Hematopoietic multipotent progenitor cell treated with erythropoietin and hydrocortisone succinate and interleukin-3 and kit ligand, for 4 days (in vitro differentiated cells): ENCODE measurements around the gene SDF2L1.

Experiments used
- DNase-seq: peaks from one replicate; pipeline ENCODE4 v3.0.0-alpha.2; 2015

The SDF2L1 gene

DNA sequence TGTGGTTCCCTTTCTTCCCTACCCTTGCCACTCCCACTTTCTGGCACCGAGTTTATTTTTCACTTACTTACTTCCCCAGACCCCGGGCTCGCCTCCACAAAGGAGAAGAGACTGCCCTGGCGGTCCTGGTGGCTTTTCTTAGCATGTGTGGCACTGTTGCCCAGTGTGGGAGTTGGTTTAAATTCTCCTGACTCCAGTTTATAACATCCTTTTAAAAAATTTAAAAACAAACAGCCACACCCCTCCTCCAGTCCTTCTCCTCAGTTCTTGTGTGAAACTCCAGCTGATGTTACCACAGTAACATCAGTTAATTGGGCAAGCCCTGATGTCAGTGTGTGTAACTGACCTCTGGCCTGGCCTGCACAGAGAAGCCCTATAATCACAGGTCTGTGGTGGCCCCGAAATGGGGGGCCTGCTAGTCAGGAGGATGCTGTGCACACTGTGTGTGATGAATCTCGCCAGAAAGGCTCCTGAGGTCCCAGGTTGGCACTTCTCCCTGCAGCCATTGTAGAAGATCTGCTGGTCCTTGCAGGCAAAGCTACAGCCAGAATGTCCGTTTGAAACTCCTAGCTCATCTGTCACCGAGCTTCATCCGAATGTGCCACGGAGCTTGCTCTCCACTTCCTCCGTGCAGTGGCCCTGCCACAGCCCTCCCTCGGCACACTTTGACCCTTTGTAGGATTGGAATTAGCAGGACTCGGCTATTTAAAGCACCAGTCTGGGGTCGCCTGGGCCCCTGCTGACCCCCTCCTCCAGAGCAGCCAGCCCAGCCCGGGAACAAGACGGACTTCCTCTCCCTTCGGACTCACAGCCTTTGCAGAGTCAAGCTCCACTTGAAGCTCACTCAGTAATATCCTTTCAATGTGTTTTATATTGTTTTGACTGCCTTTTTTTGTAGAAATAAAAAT is 19.8 kb upstream of the SDF2L1 start:
- peak; percentile 53 for DNase-seq

DNA sequence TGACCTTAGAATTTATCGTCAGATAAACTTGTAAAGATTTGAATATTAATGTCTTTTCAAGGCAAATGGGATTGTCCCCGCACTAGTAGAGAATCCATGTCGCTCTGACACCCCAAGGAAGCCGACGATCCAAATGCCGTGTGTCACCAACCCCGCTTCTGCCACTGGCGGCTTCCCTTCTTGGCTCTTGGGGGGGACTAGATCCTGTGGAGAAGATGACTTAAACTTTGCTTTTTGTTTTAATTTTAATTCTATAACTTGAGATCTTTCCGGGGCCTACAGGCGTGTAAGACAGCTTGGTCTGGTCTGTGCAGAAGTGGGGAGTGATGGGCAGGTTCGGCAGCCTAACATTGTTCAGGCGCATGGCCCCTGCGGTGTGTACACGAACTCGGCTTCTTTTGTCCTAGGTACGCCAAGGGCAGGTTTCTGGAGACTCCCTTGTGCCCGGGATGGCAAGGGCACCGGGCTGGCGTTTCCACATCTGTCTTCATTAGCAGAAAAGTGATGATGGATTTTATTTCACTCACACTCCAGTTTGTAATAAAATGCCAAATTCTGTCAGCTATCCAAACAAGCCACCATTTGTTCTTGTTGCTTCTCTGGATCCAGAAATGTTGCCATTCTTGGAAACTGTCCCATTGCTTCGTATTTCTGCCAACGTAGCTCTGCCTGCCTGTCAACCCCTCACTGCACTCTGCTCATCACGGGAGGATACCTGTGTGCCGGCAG is 19.0 kb upstream of the SDF2L1 start:
- DNase-seq = no peak

DNA sequence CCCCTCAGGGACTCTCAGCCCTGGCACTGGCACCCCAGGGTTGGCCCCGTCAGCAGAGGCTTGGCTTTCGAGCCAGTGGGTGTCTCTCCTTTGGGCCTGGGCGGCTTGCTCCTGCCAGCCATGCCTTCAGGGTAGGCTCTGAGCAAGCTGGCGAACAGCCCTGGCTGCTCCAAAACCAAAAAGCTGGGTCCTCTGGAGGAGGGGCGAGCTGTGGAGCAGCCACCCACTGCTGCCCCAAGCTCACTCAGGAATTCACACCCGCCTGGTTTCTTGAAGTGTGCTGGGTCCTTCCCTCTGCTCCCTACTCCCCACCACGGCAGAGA is 18.5 kb upstream of the SDF2L1 start:
- no peak for DNase-seq

GRCh38 chr22:21624120-21624879 is 17.8 kb upstream of the SDF2L1 start:
- DNase-seq = peak; percentile 68

GRCh38 chr22:21624880-21625791 is 17.0 kb upstream of the SDF2L1 start:
- DNase-seq = peak; percentile 53

- DNase-seq = no peak
Observed at GRCh38 chr22:21626073-21626734, 15.9 kb upstream of the SDF2L1 start.

DNA sequence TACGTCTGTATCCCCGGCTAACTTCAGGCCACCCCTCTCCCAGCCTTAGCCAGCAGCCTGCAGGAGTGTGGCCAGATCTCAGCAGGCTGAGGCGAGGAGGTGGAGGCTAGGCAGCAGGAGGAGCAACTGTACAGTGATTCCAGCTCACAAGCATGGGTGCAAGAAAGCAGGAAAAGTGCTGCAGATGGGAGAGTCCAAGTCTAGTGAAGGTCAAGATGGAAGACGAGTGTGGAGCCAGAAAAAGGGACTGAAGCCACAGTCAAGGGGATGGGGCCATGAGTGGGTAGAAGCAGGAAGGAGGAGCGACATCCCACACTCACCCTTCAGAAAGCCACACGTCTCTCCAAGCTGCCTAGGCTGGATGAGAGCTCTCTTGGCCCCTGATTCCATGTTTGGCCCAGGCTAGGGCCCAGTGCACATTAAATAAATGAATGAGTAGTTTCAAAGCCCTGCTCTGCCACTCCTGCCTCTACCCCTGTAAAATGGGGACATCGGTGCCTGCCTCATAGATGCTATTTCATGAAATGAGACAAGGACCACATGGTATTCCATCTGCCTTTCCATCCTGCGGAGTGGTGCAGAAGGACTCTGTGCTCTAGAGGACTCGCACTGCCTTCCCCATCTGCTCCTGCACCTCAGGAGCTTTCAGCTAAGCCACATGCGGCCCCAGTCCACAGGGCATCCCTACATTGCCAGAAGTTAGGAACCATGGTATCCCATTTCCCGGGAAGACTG is 15.2 kb upstream of the SDF2L1 start:
- DNase-seq = no peak

DNA sequence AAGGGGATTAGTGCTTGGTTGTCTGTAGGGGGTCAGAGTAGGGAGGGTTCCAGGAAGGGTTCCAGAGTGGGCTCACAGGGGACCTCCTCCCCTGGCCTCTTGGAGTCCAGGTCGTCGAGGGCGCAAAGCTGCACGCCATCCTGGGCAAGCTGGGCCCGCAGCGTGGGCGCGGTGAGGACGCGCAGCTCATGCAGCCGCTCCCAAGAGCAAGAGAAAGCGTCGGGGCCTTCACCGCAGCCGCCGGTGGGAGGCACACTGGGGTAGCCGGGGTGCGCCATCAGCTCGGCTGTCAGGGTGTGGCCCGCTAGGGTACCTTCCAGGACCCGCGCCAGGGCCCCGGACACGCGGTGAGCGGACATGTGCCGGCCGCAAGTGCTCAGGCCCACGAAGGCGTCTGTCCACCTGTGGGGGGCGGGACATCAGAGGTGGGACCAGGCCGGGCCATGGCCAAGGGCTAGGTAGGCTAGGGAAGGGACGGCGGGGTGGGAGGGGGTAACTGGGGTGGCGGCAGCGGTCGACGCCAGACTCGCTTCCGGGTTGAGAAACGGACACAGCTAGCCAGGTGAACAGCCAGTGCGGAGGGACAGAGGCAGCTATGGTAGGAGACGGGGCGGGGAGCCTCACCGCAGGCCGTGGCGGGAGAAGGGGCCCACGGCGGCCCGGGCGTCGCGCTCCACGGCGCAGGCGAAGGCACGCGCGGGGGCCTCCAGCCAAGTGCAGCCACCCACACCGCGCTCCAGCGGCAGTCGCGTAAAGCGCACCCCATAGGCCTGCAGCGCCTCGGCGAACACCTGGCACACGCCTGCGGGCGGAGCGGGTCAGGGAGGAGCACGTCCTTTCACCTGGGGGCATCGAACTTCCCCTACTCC is 13.5 kb upstream of the SDF2L1 start:
- DNase-seq = no peak

- DNase-seq = peak; percentile 98
Observed at GRCh38 chr22:21629255-21630149, 12.6 kb upstream of the SDF2L1 start, which contains the start of gene YDJC. YDJC (minus strand) TSS chr22:21630022; CDS start chr22:21630014, 8 bp downstream.

GRCh38 chr22:21631025-21631424 is 11.1 kb upstream of the SDF2L1 start:
- no peak for DNase-seq

- DNase-seq = peak; percentile 85
Observed at GRCh38 chr22:21632237-21632895, 9.7 kb upstream of the SDF2L1 start, which contains the start of gene CCDC116. CCDC116 (plus strand) TSS chr22:21632760; CDS start chr22:21633182, 422 bp downstream.

DNA sequence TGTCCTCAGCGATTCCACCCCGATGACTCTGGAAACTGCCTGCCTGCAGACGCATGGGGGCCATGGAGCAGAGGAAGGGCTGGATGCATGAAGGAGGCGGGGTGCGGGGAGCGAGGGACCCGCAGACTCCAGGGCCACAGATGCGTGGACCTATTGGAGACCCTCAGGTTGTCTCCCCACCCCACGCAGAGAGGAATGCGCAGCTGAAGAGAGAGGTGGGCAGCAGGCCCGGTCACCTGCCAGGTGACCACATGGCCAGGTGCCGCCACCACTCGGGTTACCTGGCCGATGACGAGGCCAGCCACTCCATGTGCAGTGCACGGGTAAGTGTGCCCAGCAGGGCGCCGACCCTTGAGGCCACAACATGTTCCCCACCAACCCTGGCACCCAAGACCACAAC is 9.2 kb upstream of the SDF2L1 start:
- DNase-seq = no peak

DNA sequence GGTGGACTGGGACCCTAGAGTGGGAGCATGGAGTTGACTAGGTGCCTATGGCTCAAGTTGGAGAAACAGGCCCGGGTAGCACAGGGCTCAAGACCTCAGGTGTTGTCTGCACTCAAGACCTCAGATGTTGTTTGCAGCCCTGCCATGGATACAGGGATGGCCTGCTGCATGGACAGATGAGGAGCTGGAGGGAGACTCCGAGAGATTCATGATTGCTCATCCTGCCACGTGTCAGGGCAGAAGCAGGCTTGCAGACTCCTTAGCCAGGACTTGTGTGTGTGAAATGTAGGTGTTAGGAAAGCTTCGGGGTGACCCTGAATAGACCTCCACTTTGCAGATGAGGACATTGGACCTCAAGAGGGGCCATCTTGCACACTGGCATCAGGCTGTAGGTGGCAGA is 8.6 kb upstream of the SDF2L1 start:
- no peak for DNase-seq

DNA sequence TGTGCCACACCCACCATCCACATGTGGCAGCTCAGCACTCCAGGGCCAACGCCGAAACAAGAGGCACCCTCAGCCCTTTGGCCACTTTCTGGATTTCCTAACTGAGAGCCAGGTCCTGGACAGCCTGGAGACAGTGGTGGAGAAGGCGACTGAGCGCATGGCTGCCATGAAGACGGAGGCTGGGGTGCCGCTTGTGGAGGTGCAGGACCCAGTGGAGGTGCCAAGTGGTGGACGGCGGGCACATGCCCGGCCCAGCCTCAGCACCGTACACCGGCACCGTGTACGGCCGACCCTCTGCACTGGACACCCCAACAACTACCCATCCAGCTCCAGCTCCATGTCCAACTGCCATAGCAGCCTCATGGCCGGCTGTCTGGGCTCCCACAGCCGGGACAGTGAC is 8.0 kb upstream of the SDF2L1 start:
- no peak for DNase-seq

- no peak for DNase-seq
Observed at GRCh38 chr22:21634844-21635243, 7.3 kb upstream of the SDF2L1 start.

- DNase-seq = no peak
Observed at GRCh38 chr22:21635771-21636510, 6.2 kb upstream of the SDF2L1 start.

DNA sequence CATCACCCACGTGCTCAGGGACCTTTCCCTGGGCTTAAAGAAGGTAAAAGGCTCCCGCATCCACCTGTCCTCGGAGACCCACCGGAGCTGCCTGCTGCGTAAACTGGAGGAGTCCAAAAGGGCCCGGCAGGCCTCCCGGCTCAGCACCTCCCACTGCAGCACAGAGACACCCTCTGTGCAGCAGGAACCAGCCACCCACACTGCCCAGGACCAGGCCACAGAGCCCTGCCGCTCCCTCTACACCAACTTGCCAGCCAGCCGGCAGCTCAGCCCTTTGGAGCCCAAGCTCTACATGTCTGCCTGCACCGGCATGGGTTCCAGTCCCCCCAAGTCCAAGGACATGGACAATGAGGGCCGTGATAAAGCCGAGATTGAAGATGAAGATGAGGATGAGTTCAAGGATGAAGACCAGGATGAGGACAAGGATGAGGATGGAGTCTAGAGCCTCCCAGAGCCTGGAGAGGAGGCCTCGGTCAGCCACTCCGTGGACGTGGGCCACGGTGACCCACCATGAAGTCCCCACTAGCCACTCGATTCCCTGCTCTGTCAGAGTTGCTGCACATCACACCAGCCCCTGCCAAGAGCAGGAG is 5.4 kb upstream of the SDF2L1 start:
- DNase-seq = no peak
